ENCODE results near the gene COIL. TPM values are rescaled to one million over a fixed set of nuclear protein-coding genes. Genes with fewer than 3 reads are reported as not detected.

Gene COIL
- total and polyA plus RNA-seq, 5 donors = 7.7 to 10.7 (median 9.8) TPM

- DNase-seq = no peak
- intact Hi-C loops (cut with DNase I) = loop anchor here in 1 of 4 donors (5.0 kb wide), 1 partner anchor 82 kb away; the partner anchor contains the start of genes C17orf67 and DGKE
- no peak for ATAC-seq
- no peaks in the 10 kb centered on the region for H3K27me3 ChIP-seq (ENCODE audit: control insufficient read depth, insufficient read depth)
- peak overlapping the region; percentile 93 for H3K27ac ChIP-seq (ENCODE audit: low read length)
- 9% methylated on average over 14 of the region's 14 CpGs for WGBS
- H3K9me3 ChIP-seq (ENCODE audit: control insufficient read depth, low read length) = no peaks in the 10 kb centered on the region
- peaks cover 7% of the 10 kb centered on the region for H3K4me1 ChIP-seq (ENCODE audit: control insufficient read depth, insufficient read depth, low read length)
- H3K4me3 ChIP-seq (ENCODE audit: low read length) = peak overlapping the region; percentile 94
These were observed 46.1 kb downstream of the COIL start for GRCh38 chr17:56914581-56915273.

GRCh38 chr17:56913867-56914580, 46.8 kb downstream of the COIL start, which contains the start of gene TRIM25:
TSS of gene TRIM25 (minus strand) at chr17:56914049. CDS start at chr17:56913988, 61 bp downstream.
- peaks cover 9% of the 10 kb centered on the region for H3K4me1 ChIP-seq (ENCODE audit: control insufficient read depth, insufficient read depth, low read length)
- peak within 1 kb of the TSS; percentile 94 for H3K4me3 ChIP-seq (ENCODE audit: low read length)
- intact Hi-C loops (cut with DNase I) = loop anchor here in 1 of 4 donors (5.0 kb wide), 1 partner anchor 82 kb away; the partner anchor contains the start of genes C17orf67 and DGKE
- H3K27ac ChIP-seq (ENCODE audit: low read length) = peak within 1 kb of the TSS; percentile 93
- H3K9me3 ChIP-seq (ENCODE audit: control insufficient read depth, low read length) = no peaks in the 10 kb centered on the region
- H3K27me3 ChIP-seq (ENCODE audit: control insufficient read depth, insufficient read depth) = no peaks in the 10 kb centered on the region
- DNase-seq (peak; percentile 90 to 97 (median 96)), ATAC-seq (peak; percentile 92 to 95)
- under 1% methylated on average over 58 of the region's 58 CpGs for WGBS

GRCh38 chr17:56913353-56913866, 47.4 kb downstream of the COIL start:
- intact Hi-C loops (cut with DNase I) = loop anchor here in 1 of 4 donors (5.0 kb wide), 1 partner anchor 81 kb away; the partner anchor contains the start of genes C17orf67 and DGKE
- H3K4me3 ChIP-seq (ENCODE audit: low read length) = peak overlapping the region; percentile 94
- no peaks in the 10 kb centered on the region for H3K27me3 ChIP-seq (ENCODE audit: control insufficient read depth, insufficient read depth)
- H3K27ac ChIP-seq (ENCODE audit: low read length) = peak overlapping the region; percentile 69
- ATAC-seq (peak; percentile 22 to 44), DNase-seq (no peak)
- no peaks in the 10 kb centered on the region for H3K9me3 ChIP-seq (ENCODE audit: control insufficient read depth, low read length)
- WGBS = 2% methylated on average over 44 of the region's 44 CpGs
- peaks cover 9% of the 10 kb centered on the region for H3K4me1 ChIP-seq (ENCODE audit: control insufficient read depth, insufficient read depth, low read length)

GRCh38 chr17:56913000-56913311, 47.9 kb downstream of the COIL start:
- WGBS = 28% methylated on average over 7 of the region's 7 CpGs
- H3K27ac ChIP-seq (ENCODE audit: low read length) = peak overlapping the region; percentile 80
- no peaks in the 10 kb centered on the region for H3K9me3 ChIP-seq (ENCODE audit: control insufficient read depth, low read length)
- DNase-seq (no peak), ATAC-seq (no peak)
- intact Hi-C loops (cut with DNase I) = loop anchor here in 1 of 4 donors (5.0 kb wide), 1 partner anchor 81 kb away; the partner anchor contains the start of genes C17orf67 and DGKE
- peaks cover 9% of the 10 kb centered on the region for H3K4me1 ChIP-seq (ENCODE audit: control insufficient read depth, insufficient read depth, low read length)
- H3K4me3 ChIP-seq (ENCODE audit: low read length) = peak overlapping the region; percentile 94
- no peaks in the 10 kb centered on the region for H3K27me3 ChIP-seq (ENCODE audit: control insufficient read depth, insufficient read depth)

GRCh38 chr17:56912105-56912999, 48.5 kb downstream of the COIL start:
- ATAC-seq (peak in 1 of 2 donors; percentile 5), DNase-seq (peak; percentile 71 to 85 (median 76))
- Histone ChIP-seq H3K27ac (ENCODE audit: low read length) (peak overlapping the region; percentile 80), H3K27me3 (ENCODE audit: control insufficient read depth, insufficient read depth) (no peaks in the 10 kb centered on the region), H3K4me3 (ENCODE audit: low read length) (peak overlapping the region; percentile 94), H3K4me1 (ENCODE audit: control insufficient read depth, insufficient read depth, low read length) (peaks cover 9% of the 10 kb centered on the region), H3K9me3 (ENCODE audit: control insufficient read depth, low read length) (no peaks in the 10 kb centered on the region)
- intact Hi-C loops (cut with DNase I) = loop anchor here in 1 of 4 donors (5.0 kb wide), 1 partner anchor 80 kb away; the partner anchor contains the start of genes C17orf67 and DGKE
- WGBS = 51% methylated on average over 21 of the region's 21 CpGs

GRCh38 chr17:56910509-56911235, 50.2 kb downstream of the COIL start:
- intact Hi-C loops (cut with DNase I) = loop anchor here in 1 of 4 donors (5.0 kb wide), 1 partner anchor 78 kb away; the partner anchor contains the start of genes C17orf67 and DGKE
- DNase-seq (no peak), ATAC-seq (no peak)
- H3K9me3 ChIP-seq (ENCODE audit: control insufficient read depth, low read length) = no peaks in the 10 kb centered on the region
- no peak overlapping the region for H3K4me3 ChIP-seq (ENCODE audit: low read length)
- H3K27me3 ChIP-seq (ENCODE audit: control insufficient read depth, insufficient read depth) = no peaks in the 10 kb centered on the region
- peaks cover 7% of the 10 kb centered on the region for H3K4me1 ChIP-seq (ENCODE audit: control insufficient read depth, insufficient read depth, low read length)
- 73% methylated on average over 7 of the region's 7 CpGs for WGBS
- H3K27ac ChIP-seq (ENCODE audit: low read length) = peak overlapping the region; percentile 66

- WGBS = 52% methylated on average over 6 of the region's 6 CpGs
- intact Hi-C loops (cut with DNase I) = loop anchor here in 2 of 4 donors (5.0 to 10.0 kb wide), 2 partner anchors 65 to 78 kb away; partner anchors contain the start of genes C17orf67 (in 1 of the 2) and DGKE (in 1 of the 2)
- Histone ChIP-seq H3K27ac (ENCODE audit: low read length) (peak overlapping the region; percentile 66), H3K4me3 (ENCODE audit: low read length) (no peak overlapping the region), H3K27me3 (ENCODE audit: control insufficient read depth, insufficient read depth) (no peaks in the 10 kb centered on the region), H3K9me3 (ENCODE audit: control insufficient read depth, low read length) (no peaks in the 10 kb centered on the region), H3K4me1 (ENCODE audit: control insufficient read depth, insufficient read depth, low read length) (peaks cover 6% of the 10 kb centered on the region)
- DNase-seq (peak; percentile 61 to 76 (median 64)), ATAC-seq (peak; percentile 44 to 62)
These were observed 50.9 kb downstream of the COIL start for GRCh38 chr17:56909742-56910508.

- DNase-seq (peak; percentile 64 to 88 (median 84)), ATAC-seq (peak; percentile 31 to 34)
- H3K27ac ChIP-seq (ENCODE audit: low read length) = no peak overlapping the region
- H3K4me3 ChIP-seq (ENCODE audit: low read length) = no peak overlapping the region
- intact Hi-C loops (cut with DNase I) = loop anchor here in 1 of 4 donors (10.0 kb wide), 1 partner anchor 63 kb away; no protein-coding TSS in a partner anchor
- H3K9me3 ChIP-seq (ENCODE audit: control insufficient read depth, low read length) = no peaks in the 10 kb centered on the region
- peaks cover 6% of the 10 kb centered on the region for H3K4me1 ChIP-seq (ENCODE audit: control insufficient read depth, insufficient read depth, low read length)
- H3K27me3 ChIP-seq (ENCODE audit: control insufficient read depth, insufficient read depth) = no peaks in the 10 kb centered on the region
- WGBS = 69% methylated on average over 9 of the region's 9 CpGs
These were observed 52.8 kb downstream of the COIL start for GRCh38 chr17:56908001-56908542.

- WGBS = 95% methylated on average over 5 of the region's 5 CpGs
- H3K4me3 ChIP-seq (ENCODE audit: low read length) = no peak overlapping the region
- DNase-seq (no peak), ATAC-seq (no peak)
- intact Hi-C loops (cut with DNase I) = loop anchor here in 1 of 4 donors (10.0 kb wide), 1 partner anchor 59 kb away; no protein-coding TSS in a partner anchor
- H3K27me3 ChIP-seq (ENCODE audit: control insufficient read depth, insufficient read depth) = no peaks in the 10 kb centered on the region
- H3K9me3 ChIP-seq (ENCODE audit: control insufficient read depth, low read length) = no peaks in the 10 kb centered on the region
- H3K4me1 ChIP-seq (ENCODE audit: control insufficient read depth, insufficient read depth, low read length) = no peaks in the 10 kb centered on the region
- H3K27ac ChIP-seq (ENCODE audit: low read length) = no peak overlapping the region
These were observed 57.3 kb downstream of the COIL start for GRCh38 chr17:56903560-56903959.
